Suprapubic skin (tissue), 4 donors: ENCODE data around the gene SETD1A.

Experiments used
- CTCF ChIP-seq, 2 donors: fragments of 200-600 bp in 1 of 2; fragments of 450-650 bp in 1 of 2; sonication (generic) in 1 of 2; IDR thresholded peaks; one replicate each; pipeline ENCODE4 v1.5.1; 2016 to 2019; ENCODE audit warnings: antibody characterized with exemption in 2 of 2, mild to moderate bottlenecking in 1 of 2, moderate library complexity in 1 of 2
- POLR2A ChIP-seq, 2 donors: fragments of 450-650 bp; IDR thresholded peaks; one replicate each; pipeline ENCODE4 v1.6.1; 2017; ENCODE audit warnings: antibody characterized with exemption in 2 of 2, mild to moderate bottlenecking in 2 of 2, moderate library complexity in 2 of 2
- POLR2AphosphoS5 ChIP-seq, 3 donors: sonication (generic); formaldehyde crosslinking; IDR thresholded peaks; one replicate each; pipeline ENCODE4 v1.6.1; 2017; ENCODE audit warnings: antibody characterized with exemption in 3 of 3

- TF ChIP-seq POLR2AphosphoS5 (IDR thresholded peaks at IDR 0.05) (no peak), POLR2A (IDR thresholded peaks at IDR 0.05) (no peak), CTCF (IDR thresholded peaks at IDR 0.05) (no peak)
Measured at GRCh38 chr16:30985401-30986128, 28.0 kb downstream of the SETD1A start.
